CD4-positive, alpha-beta T cell treated with Interleukin-6 at 100 ng/mL for 8 hours (primary cell): ENCODE results near the gene NRXN2.

ENCODE experiments used
- DNase-seq: peaks from one replicate; pipeline ENCODE4 v3.0.0-alpha.2; 2020; ENCODE audit warnings: mixed read lengths, low spot score

Gene NRXN2

GRCh38 chr11:64627371-64627770, 95.6 kb downstream of the NRXN2 start:
- no peak for DNase-seq

GRCh38 chr11:64626637-64627036, 96.4 kb downstream of the NRXN2 start:
- no peak for DNase-seq

- no peak for DNase-seq
Observed at GRCh38 chr11:64624883-64625481, 98.0 kb downstream of the NRXN2 start.

GRCh38 chr11:64622681-64623080, 100.3 kb downstream of the NRXN2 start:
- DNase-seq = no peak

DNA sequence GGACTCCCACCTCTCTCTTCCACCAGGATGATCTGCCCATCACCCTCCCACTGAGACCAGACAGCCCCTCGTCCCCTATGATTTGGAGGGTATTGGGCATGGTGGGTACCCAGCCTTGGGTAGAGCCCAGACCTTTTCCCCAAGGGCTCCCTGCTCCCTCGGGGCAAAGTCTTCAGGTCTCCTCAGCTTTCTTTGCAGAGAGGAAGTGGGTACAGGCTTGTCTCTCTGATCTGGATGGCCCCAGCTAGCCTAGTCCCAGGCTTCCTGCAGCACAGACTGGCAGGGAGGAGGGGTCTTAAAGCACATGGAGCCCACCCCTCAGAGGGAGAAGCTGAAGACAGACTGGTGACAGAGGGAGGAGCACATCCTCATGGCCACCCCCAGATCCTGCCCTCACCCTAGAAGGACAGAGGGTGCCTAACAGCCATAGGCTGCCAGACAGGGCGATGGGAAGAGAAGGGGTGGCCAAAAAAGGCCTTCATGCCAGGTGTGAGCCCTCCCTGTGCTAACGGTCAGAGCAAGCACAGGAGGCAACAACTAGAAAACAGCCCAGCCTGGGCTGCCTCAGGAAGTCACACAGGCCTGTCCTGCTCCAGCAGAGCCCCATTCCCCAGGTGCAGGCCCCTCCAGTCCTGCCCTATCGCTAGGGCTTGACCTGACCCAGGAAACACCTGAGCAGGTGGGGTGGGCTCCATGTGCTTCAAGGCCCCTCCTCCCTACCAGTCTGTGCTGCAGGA, 101.5 kb downstream of the NRXN2 start:
- no peak for DNase-seq

GRCh38 chr11:64620381-64620971, 102.5 kb downstream of the NRXN2 start:
- no peak for DNase-seq

- no peak for DNase-seq
Observed at GRCh38 chr11:64619811-64620380, 103.1 kb downstream of the NRXN2 start.

DNA sequence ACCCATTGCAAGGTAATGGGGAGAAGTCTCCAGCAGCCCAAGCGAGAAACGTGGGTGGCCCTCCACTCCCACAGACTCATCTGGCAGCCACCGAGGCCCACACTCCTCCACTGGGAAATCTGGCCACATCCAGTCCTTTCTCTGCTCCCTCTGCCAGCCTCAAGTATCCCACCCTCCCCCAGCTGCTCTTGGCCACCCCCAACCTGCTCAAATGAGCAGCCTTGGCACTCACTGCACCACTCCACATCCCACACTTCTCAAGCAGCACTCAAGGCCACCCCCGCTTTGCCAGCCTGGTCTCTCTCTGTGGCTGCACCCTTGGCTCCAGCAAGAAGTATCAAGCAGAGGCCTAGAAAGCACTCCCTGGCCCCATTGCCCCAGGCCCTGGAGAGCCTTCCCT, 103.8 kb downstream of the NRXN2 start:
- no peak for DNase-seq

DNA sequence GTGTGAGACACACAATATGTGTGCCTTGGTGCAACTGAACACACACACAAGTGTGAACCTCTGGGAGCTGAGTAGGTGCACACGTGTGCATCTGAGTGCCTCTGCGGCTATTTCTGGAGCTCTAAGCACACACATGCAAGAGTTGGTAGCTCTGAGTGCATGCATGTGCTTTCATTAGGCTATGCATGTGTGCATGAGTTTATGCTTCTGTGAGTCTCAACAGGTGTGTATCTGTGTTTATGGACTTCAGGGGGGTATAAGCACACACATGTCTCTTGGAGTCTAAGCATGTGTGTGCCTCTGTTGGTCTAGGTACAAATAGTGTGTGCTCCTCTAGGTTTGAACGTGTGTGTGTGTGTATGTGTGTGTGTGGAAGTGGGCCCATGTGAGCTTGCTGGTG, 106.2 kb downstream of the NRXN2 start:
- no peak for DNase-seq

DNA sequence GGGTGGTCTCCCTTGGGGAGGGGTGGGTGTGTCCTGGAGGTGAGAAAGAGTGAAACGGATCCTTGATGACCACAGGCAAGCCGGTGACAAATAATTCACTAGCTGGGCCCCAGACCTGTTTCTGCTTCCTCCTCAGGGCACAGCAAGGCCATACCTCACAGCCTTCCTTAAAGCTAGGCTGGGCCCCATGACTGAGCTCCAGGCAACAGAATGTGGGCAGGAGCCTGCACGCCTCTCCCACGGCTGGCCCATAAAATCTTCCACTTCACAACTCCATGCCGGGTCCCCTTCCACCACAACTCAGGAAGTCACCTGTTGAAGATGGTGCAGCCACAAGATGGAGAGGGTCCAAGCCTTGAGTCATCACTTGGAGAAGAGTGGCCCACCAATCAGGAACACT, 108.1 kb downstream of the NRXN2 start:
- no peak for DNase-seq

DNA sequence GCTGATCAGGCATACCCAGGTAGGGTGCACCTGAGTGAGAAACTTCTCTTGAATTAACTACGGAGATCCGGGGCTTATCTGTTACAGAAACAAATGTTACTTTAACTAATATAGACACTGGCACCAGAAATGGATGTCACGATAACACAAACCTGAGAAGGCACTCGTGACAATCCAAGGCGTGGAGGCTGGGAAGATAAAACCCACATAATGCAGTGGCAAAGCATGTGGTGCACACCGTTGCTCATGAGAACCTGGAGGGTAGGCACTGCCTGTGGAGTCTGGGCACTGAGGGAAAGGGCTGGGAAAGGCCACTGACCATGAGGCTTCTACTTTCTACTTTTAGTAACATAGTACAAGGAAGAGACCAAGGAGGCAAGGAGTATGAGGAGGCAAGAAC, 109.3 kb downstream of the NRXN2 start:
- DNase-seq = no peak

- DNase-seq = no peak
Observed at GRCh38 chr11:64611869-64612646, 110.9 kb downstream of the NRXN2 start.

GRCh38 chr11:64611176-64611575, 111.8 kb downstream of the NRXN2 start:
- no peak for DNase-seq

- no peak for DNase-seq
Observed at GRCh38 chr11:64610596-64610995, 112.4 kb downstream of the NRXN2 start.

DNA sequence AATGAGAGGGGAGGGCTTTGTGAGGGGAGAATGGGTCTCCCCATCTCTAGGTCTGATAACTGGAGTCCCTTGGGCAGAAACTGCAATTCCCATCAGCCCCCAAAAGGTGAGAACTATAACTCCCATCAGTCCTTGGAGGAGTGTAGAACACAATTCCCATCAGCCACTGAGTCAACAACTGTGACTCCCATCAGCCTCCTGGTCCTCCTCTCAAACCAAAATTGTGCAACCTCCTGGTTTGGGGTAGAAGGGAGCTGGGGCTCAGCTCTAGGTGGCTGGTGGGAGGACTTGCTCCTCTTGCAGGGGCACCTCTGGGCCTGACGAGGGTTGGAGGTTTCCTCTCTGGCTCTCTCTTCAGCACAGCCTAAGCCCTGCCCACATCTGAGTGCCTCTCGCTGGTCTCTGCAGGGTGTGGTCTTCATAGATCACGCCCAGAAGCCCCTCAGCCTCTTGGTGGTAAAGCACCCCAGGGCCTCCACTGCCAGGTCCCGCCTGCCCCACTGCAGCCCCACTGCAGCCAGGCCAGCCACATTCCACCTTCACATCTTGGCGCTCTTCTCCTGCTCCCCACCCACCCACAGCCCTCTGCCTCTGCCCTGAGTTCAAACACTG, 113.5 kb downstream of the NRXN2 start:
- DNase-seq = no peak

- DNase-seq = no peak
Observed at GRCh38 chr11:64608636-64609035, 114.4 kb downstream of the NRXN2 start.

DNA sequence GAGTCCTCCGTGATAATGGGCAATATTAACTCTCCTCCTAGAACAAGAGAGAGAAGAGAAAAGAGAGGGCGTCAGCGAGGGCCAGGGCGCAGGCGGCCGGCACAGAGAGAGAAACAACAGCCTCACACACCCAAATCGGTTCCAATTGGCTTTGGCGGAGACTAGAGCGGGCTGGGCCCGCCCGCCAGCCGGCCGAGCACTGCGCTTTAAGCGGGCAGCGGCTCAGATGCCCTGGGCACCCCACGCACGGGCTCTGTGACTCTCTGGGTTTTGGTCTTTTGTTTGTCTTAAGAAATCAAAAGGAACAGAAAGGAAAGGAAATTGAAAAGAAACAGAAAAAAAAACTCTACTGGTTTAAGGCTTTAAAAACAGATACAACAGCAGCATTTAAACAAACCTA, 115.0 kb downstream of the NRXN2 start:
- no peak for DNase-seq

DNA sequence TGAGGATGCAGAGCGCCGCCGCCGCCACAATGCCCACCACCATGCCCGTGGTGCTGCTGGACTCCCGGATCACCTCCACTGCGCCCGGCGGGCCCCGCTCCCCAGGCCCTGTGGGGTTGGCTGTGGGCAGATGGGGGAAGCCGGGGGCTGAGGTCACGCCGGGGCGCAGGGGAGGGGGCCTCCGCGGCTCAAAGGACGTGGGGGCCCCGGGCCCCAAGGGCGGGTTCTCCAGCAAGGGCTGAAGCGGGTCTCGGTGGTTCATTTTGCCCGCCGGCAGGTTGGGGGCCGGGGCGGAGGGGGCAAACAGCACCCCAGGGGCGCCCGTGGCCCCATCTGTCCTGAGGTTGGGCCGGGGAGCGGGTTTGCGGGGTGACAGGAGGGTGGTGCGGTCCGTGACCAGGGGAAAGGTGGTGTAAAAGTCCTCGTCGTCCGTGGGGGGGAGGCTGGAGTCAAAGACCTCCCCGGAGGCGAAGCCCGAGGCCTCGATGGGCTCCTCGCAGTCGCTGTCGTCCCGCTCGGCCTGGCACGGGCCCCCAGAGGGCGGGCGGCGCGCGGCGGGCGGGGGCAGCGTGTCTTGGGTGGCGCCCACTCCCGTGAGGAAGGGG, 115.5 kb downstream of the NRXN2 start:
- DNase-seq = no peak

DNA sequence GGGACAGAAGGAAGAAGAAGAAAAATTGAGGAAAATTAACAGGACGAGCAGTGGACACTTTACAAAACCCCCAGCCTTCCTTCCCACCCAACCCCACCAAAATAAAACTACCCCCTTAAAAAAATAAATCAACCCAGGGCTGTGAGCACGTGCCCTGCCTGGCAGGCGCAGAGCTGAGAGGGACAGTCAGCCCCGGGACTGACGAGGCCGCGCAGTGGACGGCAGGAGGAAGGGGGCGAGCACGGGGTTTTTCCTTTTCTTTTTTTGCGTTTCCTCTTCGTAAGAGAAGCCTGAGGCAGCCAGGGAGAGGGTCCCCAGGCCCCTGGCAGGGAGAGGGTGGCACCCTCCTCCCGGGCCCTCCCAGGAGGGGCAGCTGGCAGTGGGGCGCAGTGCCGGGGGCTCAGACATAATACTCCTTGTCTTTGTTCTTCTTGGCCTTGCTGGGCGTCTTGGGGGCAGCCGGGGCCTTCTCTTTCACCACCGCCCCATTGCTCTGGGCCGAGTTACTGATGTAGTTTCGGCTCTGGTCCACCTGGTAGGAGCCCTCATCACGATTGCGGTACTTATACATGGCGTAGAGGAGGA, 116.1 kb downstream of the NRXN2 start:
- DNase-seq = no peak

GRCh38 chr11:64605656-64606585, 117.1 kb downstream of the NRXN2 start:
- DNase-seq = no peak
